Glomerular visceral epithelial cell (primary cell): ENCODE measurements around the gene ZNF799.
"Not testable (repeated sequence)": the region's sequence is repeated elsewhere in the genome, so short reads cannot be mapped to it uniquely, and the experiment has no call there.

ENCODE experiments used
- DNase-seq: peaks from one replicate; pipeline ENCODE4 v3.0.0-alpha.2; 2016; ENCODE audit errors: extremely low spot score

Gene ZNF799

GRCh38 chr19:12362236-12362635, 38.8 kb downstream of the ZNF799 start:
- DNase-seq = not testable (repeated sequence)

DNA sequence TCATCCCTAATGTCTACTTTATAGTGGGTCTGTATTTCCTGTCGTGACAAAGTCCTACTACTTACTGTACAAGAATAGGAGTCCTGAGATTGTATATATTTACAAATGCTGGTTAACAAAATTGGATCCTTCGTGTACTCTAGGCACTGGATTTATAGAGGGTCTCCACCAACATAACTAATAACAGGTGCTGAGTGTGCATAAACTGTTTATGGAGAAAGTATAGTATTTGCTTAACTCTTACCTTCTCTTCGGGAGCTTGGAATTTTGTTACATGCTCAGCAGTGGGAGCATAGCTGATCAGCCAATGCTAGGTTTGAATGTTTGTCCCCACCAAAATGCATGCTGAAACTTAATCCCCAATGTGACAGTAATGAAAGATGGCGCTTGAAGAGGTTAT, 47.7 kb downstream of the ZNF799 start:
- no peak for DNase-seq

DNA sequence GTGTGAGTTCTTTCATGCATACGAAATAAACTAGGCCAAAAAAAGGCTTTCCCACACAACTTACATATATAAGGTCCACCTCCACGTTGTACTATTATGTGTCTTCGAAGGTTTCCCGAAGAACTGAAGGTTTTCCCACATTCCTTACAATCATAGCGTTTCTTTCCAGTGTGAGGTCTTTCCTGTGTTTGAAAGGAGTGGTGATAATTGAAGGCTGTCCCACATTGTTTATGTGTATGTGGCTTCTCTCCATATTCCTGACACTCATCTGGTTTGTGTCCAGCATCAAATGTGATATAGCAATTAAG, 50.2 kb downstream of the ZNF799 start:
- DNase-seq = no peak

- DNase-seq = no peak
Measured at GRCh38 chr19:12350185-12350889, 50.7 kb downstream of the ZNF799 start.

- no peak for DNase-seq
Measured at GRCh38 chr19:12346896-12347295, 54.2 kb downstream of the ZNF799 start.

DNA sequence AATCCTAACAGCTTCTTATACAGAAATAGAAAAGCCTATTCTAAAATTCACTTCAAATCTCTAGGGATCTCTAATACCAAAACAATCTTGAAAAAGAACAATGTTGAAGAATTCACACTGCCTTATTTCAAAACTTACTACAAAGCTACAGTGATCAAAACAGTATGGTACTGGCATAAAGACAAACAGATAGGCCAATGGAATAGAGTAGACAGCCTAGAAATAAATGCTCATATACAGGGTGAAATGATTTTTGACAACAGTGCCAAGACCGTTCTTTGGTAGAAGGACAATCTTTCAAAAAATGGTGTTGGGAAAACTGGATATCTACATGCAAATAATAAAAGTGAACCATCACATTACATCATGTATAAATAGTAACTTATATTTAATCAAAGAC, 55.9 kb downstream of the ZNF799 start:
- no peak for DNase-seq
